Raji (cell line): ENCODE results near the gene RBM5.
A peak's percentile ranks its signal among the peaks of the same experiment; 100 is the strongest.

Source experiments
- POLR2A ChIP-seq: IDR thresholded peaks from 2 replicates; pipeline ENCODE4 v1.6.1; 2011; ENCODE audit warnings: low read depth, low read length, control low read depth; ENCODE audit not compliant: insufficient read depth

Gene RBM5

DNA sequence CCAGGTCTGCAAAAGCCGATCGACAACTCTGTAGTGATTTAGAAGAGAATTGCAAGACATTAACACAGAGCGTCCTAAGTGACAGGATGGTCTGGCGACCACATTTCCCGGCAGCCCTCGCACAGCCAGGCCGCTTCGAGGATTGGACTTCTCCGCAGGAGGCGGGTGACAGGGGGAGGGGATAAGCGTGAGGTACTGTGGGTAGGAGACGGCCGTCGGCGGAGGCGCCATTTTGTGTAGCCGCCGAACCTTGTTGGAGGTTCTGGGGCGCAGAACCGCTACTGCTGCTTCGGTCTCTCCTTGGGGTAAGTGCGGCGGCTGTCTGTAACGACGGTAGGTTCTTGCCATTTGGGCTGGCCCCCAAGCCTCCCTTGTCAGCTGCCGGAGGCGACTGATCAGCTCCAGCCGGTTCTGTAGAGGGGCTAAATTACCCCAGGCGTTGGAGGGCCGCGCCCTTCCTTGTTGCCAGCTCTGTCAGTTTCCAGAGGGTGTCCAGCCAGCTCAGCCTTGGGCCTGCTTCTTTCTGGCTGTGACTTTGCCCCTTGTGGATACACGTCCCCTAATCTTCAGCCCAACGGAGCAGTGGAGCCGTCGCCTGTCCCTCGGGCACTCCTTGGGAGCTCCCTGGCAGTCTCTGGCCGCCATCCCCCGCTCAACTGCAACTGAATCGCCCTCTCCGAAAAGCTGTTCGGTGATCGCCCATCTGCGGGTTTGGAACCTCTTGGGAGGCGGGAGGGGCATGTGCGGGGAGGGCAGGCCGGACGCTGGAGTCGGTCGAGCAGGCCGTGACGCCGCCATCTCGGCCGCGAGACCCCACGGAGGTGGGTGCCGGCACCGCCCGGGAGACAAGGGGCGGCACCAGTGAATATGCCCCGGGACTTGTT is at the start of gene RBM5:
TSS of gene RBM5 (plus strand) at position 195 of the 884 bp plus-strand sequence. CDS start 1,516 bp downstream, outside the sequence.
- TF ChIP-seq POLR2A, result peak; percentile 91

DNA sequence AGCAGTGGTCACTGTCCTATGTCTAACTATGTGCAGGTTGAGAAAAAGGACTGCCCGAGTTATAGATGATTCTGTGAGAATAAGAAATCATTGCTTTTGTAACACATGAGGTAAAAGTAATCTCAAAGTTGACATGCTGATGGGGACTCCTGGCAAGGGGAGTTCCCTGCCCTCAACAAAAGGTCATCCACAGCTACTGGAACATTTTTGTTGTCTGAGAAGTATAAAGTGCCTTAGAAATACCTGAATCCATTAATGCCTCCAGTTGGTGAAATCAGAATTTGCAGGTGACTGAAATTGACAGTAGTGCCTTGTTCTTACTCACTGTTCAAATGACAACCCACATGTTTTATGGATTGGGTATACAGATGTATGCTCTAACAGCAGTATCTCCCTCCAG is 43.7 kb upstream of the RBM5 start:
- no peak for TF ChIP-seq POLR2A

GRCh38 chr3:50047426-50047825 is 41.3 kb upstream of the RBM5 start:
- TF ChIP-seq POLR2A, result no peak

DNA sequence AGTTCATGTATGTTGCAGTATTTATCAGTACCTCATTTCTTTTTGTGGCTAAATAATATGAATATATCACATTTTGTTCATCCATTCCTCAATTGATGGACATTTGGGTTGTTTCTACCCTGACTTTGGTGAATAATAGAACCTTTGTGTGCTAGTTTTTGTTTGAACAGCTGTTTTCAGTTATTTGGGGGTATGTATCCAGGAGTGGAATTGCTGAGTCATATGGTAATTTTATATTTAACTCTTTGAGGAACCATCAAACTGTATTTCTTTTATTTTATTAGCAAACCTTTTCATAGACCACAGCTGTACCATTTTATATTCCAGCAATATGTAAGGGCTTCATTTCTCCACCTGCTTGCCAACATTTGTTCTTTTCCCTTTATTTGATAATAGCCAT is 38.4 kb upstream of the RBM5 start:
- no peak for TF ChIP-seq POLR2A

DNA sequence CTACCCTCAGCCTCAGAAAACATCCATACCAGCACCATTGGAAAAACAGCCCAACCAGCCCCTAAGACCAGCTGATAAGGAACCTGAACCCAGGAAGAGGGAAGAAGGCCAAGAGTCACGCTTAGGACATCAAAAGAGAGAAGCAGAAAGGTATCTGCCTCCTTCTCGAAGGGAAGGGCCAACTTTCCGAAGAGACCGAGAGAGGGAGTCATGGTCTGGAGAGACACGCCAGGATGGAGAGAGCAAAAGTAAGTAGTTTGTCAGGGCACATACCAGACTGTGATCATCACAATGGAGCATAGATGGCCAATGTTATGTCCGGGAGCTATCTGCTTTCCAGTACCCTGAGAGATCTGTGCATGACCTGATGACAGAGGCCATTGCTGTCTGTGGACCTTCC is 31.0 kb upstream of the RBM5 start:
- TF ChIP-seq POLR2A, result no peak

- no peak for TF ChIP-seq POLR2A
Measured at GRCh38 chr3:50068134-50068533, 20.6 kb upstream of the RBM5 start.

DNA sequence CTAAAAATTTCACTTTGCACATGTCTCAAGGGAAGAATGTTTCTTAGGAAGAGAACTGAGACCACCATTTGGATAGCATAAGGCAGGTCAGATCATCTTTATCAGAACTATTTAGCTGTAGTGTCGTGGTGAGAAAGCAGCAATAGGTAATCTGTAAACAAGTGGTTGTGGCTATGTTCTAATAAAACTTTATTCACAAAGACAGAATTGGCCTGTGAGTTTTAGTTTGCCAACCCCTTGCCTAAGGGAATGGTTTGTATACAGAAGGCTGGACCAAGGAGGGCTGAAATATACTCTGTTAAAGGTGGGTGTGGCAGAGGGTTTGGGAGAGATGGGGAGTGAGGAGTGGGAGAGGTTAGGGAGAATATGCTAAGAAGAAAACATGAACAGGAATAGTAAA is 10.6 kb upstream of the RBM5 start:
- no peak for TF ChIP-seq POLR2A

- TF ChIP-seq POLR2A, result no peak
Measured at GRCh38 chr3:50078622-50079021, 10.1 kb upstream of the RBM5 start.

GRCh38 chr3:50089609-50089945 is 858 bp downstream of the RBM5 start:
- TF ChIP-seq POLR2A, result no peak

DNA sequence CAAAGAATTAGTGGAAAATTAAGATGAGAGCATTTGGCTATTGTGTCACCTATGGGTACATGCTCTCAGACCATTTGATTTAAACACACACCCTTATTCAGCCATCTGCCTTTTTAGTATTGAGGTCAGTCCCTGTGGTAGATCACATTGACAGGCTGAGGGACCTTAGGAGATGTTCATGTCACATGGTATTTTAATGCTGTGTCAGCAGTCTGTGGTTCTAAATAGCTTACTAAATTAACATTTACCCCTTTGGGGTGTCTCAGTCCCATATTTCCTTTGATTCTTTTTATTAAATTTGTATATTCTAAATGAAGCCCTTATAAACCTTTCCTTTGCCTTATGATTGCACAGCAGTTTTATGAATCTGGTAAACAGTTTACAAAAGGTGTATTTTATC is 2.3 kb downstream of the RBM5 start:
- TF ChIP-seq POLR2A, result no peak

DNA sequence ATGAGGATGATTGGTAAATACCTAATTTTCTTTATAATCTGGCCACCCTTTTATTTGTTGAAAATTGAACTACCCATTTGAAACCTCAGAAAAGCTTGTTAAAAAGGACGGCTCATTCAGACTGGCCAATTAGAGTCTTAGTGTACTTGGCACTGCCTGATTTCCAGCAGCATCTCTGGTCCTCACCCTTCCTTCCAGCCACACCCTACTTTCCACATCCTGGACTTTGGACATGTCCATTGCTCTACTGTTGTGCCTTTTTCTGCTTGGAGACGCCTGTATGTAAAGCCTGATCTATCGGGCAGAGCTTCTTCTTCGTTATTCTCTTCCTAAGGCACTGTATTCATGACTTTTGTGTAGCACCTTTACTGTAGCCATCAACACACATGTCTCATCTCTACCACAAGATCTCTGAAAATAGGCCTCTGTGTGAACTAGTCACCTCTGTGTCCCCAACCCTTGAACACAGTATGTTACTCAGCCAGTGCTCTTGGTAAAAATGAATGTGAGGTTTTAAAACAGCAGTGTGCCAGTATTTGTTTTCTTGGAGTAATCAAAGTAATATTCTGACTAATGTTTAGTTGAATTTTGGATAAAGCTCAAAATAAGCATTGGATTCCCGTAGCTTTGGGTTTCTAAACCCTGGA is 6.8 kb downstream of the RBM5 start:
- no peak for TF ChIP-seq POLR2A

DNA sequence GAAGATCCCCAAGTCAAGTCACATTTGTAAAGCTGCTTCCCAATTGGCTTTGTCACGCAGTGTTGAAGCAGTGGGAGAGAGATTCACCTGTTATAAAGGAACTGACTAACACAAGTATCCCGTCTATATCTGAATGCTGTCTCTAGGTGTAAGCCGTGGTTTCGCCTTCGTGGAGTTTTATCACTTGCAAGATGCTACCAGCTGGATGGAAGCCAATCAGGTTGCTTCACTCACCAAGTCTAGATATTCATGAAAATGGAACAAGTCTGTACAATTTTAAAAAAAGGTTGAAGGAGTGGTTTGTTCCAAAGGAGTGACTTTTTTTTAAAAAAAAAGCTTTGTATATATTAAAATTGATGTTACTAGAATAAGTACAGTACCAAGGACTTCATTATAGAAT is 11.7 kb downstream of the RBM5 start:
- TF ChIP-seq POLR2A, result no peak

DNA sequence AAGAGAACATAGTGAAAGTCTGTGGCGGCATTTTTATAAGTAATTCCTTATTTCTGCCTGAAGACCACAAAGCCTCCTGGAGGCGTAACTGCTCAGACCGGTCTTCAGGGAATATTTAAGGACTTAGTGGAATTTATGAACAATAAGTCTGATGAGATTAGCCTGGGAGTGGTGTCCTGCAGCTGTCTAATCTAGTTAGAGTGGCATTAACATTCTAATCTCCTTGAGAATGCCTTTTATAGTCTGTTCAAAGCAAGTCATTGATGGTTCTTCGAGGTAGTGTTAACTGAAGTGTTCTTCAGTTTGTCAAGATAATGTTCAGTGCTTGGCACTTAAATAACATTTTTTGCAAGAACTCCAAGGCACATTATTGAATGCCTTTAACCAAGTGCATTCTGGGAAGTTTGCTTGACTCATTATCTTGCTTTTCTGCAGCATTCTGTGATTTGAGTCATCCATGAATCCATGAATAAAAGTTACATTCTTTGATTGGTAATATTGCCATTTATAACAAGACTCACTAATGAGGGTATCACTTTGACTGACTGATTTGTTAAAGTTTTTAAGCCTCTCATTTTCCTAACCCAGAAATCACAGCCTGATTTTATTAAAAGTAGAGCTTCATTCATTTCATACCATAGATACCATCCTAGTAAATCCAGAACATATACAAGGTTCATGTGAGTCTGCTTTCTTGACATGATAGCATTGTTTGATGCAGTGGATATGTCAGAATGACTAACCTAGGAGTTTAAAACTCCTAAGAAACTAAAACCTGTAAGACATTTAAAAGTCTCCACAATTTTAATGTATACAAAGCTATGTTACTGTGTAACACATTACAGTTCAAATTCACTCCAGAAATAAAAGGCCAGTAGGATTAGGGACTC is 12.5 kb downstream of the RBM5 start:
- TF ChIP-seq POLR2A, result no peak

GRCh38 chr3:50102558-50102957 is 13.8 kb downstream of the RBM5 start:
- no peak for TF ChIP-seq POLR2A

- no peak for TF ChIP-seq POLR2A
Measured at GRCh38 chr3:50111757-50112156, 23.0 kb downstream of the RBM5 start.
